Ovary (tissue), 9 donors: ENCODE results near the gene VPS8. TPM values are rescaled to one million over a fixed set of nuclear protein-coding genes. Genes with fewer than 3 reads are reported as not detected.
"Not testable (repeated sequence)": the region's sequence is repeated elsewhere in the genome, so short reads cannot be mapped to it uniquely, and the experiment has no call there.

ENCODE experiments used
- DNase-seq, 5 donors: peaks; one replicate each; pipeline ENCODE4 v3.0.0-alpha.2; 2019 to 2020
- H3K27ac ChIP-seq, 2 donors: fragments of 200-600 bp; one replicate each; pipeline versions ENCODE4 v1.5.1 to v1.8.0; 2019 to 2022
- H3K27me3 ChIP-seq: fragments of 200-600 bp; one replicate; pipeline ENCODE4 v1.8.0; 2022
- H3K36me3 ChIP-seq: fragments of 200-600 bp; sonication (generic); one replicate; pipeline ENCODE4 v1.5.1; 2019
- H3K4me1 ChIP-seq: one replicate; pipeline ENCODE4 v1.8.1; 2013; ENCODE audit warnings: mild to moderate bottlenecking, moderate library complexity; ENCODE audit not compliant: insufficient read depth
- H3K4me3 ChIP-seq: fragments of 200-600 bp; sonication (generic); one replicate; pipeline ENCODE4 v1.5.1; 2017
- H3K9me3 ChIP-seq, 2 donors: fragments of 200-600 bp in 1 of 2; sonication (generic) in 1 of 2; one replicate each; pipeline versions ENCODE4 v1.5.1 to v1.8.1; 2013 to 2019; ENCODE audit warnings: mild to moderate bottlenecking in 1 of 2, moderate library complexity in 1 of 2
- CTCF ChIP-seq, 3 donors: fragments of 450-650 bp in 2 of 3; fragments of 200-600 bp in 1 of 3; IDR thresholded peaks; one replicate each; pipeline versions ENCODE4 v1.5.1 to v1.8.0; 2016 to 2022; ENCODE audit warnings: antibody characterized with exemption in 3 of 3, mild to moderate bottlenecking in 1 of 3
- EP300 ChIP-seq: sonication (generic); formaldehyde crosslinking; IDR thresholded peaks from one replicate; pipeline ENCODE4 v1.6.1; 2017; ENCODE audit warnings: antibody characterized with exemption
- POLR2A ChIP-seq: fragments of 450-650 bp; IDR thresholded peaks from one replicate; pipeline ENCODE4 v1.6.1; 2017; ENCODE audit warnings: antibody characterized with exemption, mild to moderate bottlenecking, moderate library complexity
- WGBS, 3 donors: extraction: QIAGEN DNeasy Blood & Tissue Kit in 1 of 3; methylation state at CpG; one replicate each; pipeline versions ENCODE4 v1.1.5 to v1.1.7; 2013 to 2017; 5-methylcytosine and 5-hydroxymethylcytosine counted together
- intact Hi-C, 4 donors: fragments of 100-400 bp; cut with DNase I; formaldehyde crosslinking; loops; one replicate each; pipeline versions ENCODE4 v1.11.0 to v1.15.1; 2022 to 2023
- polyA plus RNA-seq, 2 donors: library from polyadenylated mRNA; stranded (reverse); fragments of 200-250 nt in 1 of 2; fragments of 350-450 nt in 1 of 2; fragmentation: Illumina TruSeq in 1 of 2; extraction: RNeasy Lipid Tissue Mini Kit (QIAGEN cat#74804) in 1 of 2; gene quantifications; one replicate each; pipeline ENCODE4 v1.2.3, GENCODE V29; 2013 to 2014
- total RNA-seq, 7 donors: library from RNA; depleted of rRNA in 2 of 7; stranded (reverse); fragments of >200 nt in 2 of 7; fragmentation: NEBNext Ultra II Directional in 3 of 7; extraction: Animal tissue kit (Norgen Biotek cat#: 25700) in 3 of 7; gene quantifications; one replicate each; pipeline versions ENCODE4 v1.1.0 to v1.2.4, GENCODE V29; 2016 to 2023
- donor health status: DM: no; HTN: no; CAD: no; lungs with moderate emphysema.
- donor health status: DM: no; HTN: no; CAD: no.
- donor health status: Bipolar disorder and iron deficiency.
- donor health status: DM: yes; HTN: yes; CAD: no.
- donor health status: DM: no; HTN: no; CAD: no.
- donor health status: DM: yes; HTN: yes; CAD: no.

Gene VPS8
- total and polyA plus RNA-seq, 9 donors, result 15.0 to 58.8 (median 42.7) TPM

DNA sequence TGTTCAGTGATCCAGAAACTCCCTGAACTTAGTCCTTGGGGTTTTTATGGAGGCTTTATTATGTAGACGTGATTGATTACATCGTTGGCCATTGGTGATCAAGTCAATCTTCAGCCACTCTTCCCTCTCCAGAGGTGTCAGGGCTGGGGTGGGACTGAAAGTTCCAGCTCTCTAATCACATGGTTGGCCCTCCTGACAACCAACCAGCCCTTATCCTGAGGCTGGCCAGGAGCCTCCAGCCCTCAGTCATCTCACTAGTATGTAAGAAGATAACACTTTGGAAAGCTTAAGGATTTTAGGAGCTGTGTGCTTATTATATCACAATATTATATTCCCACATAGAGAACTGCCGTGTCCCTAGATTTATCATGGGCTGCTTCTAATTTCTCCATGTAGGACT lies 142.3 kb downstream of the VPS8 start:
- intact Hi-C loops, result no loop called here
- 88 to 97% (median 91%) methylated on average over 3 of the region's 3 CpGs for WGBS, 3 donors

GRCh38 chr3:184954851-184955250 lies 142.9 kb downstream of the VPS8 start:
- WGBS, 3 donors, result 93 to 97% (median 95%) methylated on average over 8 of the region's 8 CpGs
- H3K4me1 ChIP-seq, H3K27me3 ChIP-seq, H3K27ac ChIP-seq, H3K36me3 ChIP-seq, H3K4me3 ChIP-seq, DNase-seq, intact Hi-C loops, H3K9me3 ChIP-seq: not testable (repeated sequence)

More for the DNA sequence above, 142.3 kb downstream of the VPS8 start:
- Histone ChIP-seq H3K9me3 (no peaks in the 10 kb centered on the region), H3K4me1 (no peaks in the 10 kb centered on the region), H3K27ac (no peak overlapping the region), H3K36me3 (no peaks in the 10 kb centered on the region), H3K4me3 (no peak overlapping the region), H3K27me3 (no peaks in the 10 kb centered on the region)
- no peak for TF ChIP-seq POLR2A
- TF ChIP-seq CTCF (IDR thresholded peaks at IDR 0.05), result no peak
- TF ChIP-seq EP300, result no peak
- no peak for DNase-seq

DNA sequence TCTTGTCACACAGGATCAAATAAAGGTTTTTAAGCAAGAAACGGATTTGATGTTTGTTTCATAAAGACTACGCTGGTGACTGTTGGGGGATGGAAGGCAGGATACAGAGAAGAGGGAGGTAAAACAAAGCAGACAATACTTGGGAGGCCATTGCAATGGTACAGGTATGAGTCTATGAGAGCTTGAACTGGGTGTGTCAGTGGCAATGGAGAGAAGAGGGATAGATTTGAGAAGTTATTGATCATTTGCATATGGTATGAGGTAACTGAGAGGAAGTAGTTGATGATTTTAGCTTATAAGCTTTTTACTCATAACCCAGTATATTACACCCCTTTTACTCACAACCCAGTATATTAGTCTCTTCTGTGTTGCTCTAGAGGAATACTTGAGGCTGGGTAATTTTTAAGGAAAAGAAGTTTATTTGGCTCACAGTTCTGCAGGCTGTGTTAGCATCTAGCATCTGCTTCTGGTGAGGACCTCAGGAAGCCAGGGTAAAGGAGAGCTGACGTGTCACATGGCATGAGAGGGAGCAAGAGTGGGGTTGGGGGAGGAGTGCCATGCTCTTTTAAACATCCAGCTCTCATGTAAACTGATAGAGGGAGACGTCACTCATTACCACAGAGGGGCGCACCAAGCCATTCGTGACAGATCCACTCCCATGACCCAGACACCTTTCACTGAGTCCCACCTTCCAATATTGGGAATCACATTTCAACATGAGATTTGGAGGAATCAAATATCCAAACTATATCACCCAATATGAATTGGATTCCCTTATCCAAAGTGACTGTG lies 153.9 kb downstream of the VPS8 start:
- Histone ChIP-seq H3K9me3 (no peaks in the 10 kb centered on the region), H3K36me3 (no peaks in the 10 kb centered on the region), H3K27me3 (no peaks in the 10 kb centered on the region), H3K4me3 (no peak overlapping the region), H3K27ac (no peak overlapping the region), H3K4me1 (no peaks in the 10 kb centered on the region)
- TF ChIP-seq CTCF (IDR thresholded peaks at IDR 0.05) (no peak), EP300 (no peak), POLR2A (no peak)
- intact Hi-C loops, result no loop called here
- 96% methylated on average over 6 of the region's 6 CpGs for WGBS, 3 donors
- no peak for DNase-seq

DNA sequence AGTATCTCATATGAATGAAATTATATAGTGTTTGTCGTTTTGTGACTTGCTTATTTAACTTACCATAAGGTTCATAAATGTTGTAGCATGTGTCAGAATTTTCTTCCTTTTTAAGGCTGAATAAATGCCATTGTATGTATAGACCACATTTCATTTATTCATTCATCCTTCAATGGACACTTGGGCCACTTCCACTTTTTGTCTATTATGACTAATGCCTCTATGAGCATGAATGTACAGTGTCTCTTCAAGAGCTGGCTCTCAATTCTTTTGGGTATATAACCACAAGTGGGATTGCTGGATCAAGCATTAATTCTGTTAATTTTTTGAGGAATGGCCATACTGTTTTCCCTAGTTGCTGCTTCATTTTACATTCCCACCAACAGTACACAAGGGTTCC lies 156.1 kb downstream of the VPS8 start:
- TF ChIP-seq EP300 (no peak), POLR2A (no peak), CTCF (IDR thresholded peaks at IDR 0.05) (no peak)
- Histone ChIP-seq H3K4me3 (no peak overlapping the region), H3K36me3 (no peaks in the 10 kb centered on the region), H3K27me3 (no peaks in the 10 kb centered on the region), H3K4me1 (no peaks in the 10 kb centered on the region), H3K27ac (no peak overlapping the region), H3K9me3 (no peaks in the 10 kb centered on the region)
- 89 to 95% (median 93%) methylated on average over 1 of the region's 1 CpG for WGBS, 3 donors
- intact Hi-C loops, result no loop called here
- DNase-seq, result no peak

DNA sequence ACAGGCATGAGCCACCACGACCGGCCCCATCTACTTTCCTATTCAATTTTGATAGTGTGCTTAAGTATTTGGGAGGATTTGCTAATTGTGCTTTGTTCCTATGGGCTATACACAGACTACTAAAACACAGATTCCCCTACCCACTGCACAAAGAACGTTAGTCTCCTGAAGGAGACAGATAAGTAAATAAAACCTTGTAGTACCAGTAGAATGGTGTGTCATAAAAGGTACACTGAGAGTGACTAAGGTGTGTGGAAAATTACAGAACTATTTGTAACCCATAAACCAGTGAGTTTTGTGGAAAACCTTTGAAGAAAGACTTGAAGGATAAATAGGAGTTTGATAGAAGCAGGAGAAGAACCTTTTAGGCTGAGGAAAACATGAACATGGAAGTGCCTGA lies 158.2 kb downstream of the VPS8 start:
- H3K27me3 ChIP-seq, result no peaks in the 10 kb centered on the region
- WGBS, 3 donors, result 89 to 92% (median 92%) methylated on average over 3 of the region's 3 CpGs
- intact Hi-C loops, result no loop called here
- no peaks in the 10 kb centered on the region for H3K9me3 ChIP-seq
- no peak overlapping the region for H3K27ac ChIP-seq
- TF ChIP-seq EP300 (no peak), CTCF (IDR thresholded peaks at IDR 0.05) (no peak), POLR2A (no peak)
- DNase-seq, result no peak
- no peaks in the 10 kb centered on the region for H3K4me1 ChIP-seq
- no peak overlapping the region for H3K4me3 ChIP-seq
- H3K36me3 ChIP-seq, result no peaks in the 10 kb centered on the region
